ENCODE data around the gene LSP1.

Gene LSP1

DNA sequence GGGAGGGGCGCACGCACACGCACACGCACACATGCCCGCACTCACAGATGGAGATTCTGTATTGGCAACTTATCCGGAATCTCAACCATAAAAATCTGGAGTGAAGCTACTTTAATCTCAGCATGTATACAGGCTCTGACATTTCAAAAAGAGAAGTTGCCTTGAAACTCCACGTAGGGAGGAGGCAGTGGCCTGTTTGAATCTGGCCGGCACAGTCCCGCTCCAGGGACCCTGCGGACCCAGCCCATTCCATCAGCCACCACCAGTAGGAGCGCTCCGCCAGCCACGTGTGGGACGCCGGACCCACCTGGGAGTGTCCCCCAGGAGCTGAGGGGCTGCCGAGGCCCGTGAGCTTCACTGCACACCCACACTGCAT is 20.0 kb upstream of the LSP1 start:
- DNase-seq (ENCODE audit: low read depth, low spot score): no peak
- TF ChIP-seq, protein P1, sequence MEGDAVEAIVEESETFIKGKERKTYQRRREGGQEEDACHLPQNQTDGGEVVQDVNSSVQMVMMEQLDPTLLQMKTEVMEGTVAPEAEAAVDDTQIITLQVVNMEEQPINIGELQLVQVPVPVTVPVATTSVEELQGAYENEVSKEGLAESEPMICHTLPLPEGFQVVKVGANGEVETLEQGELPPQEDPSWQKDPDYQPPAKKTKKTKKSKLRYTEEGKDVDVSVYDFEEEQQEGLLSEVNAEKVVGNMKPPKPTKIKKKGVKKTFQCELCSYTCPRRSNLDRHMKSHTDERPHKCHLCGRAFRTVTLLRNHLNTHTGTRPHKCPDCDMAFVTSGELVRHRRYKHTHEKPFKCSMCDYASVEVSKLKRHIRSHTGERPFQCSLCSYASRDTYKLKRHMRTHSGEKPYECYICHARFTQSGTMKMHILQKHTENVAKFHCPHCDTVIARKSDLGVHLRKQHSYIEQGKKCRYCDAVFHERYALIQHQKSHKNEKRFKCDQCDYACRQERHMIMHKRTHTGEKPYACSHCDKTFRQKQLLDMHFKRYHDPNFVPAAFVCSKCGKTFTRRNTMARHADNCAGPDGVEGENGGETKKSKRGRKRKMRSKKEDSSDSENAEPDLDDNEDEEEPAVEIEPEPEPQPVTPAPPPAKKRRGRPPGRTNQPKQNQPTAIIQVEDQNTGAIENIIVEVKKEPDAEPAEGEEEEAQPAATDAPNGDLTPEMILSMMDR (IDR thresholded peaks at IDR 0.05; ENCODE audit: low read depth, low read length): no peak
- H3K4me3 ChIP-seq (ENCODE audit: low read depth, low read length): no peak overlapping the region
- in situ Hi-C loops (cut with HindIII; ENCODE audit: low sequenced_read_pairs): no loop called here

DNA sequence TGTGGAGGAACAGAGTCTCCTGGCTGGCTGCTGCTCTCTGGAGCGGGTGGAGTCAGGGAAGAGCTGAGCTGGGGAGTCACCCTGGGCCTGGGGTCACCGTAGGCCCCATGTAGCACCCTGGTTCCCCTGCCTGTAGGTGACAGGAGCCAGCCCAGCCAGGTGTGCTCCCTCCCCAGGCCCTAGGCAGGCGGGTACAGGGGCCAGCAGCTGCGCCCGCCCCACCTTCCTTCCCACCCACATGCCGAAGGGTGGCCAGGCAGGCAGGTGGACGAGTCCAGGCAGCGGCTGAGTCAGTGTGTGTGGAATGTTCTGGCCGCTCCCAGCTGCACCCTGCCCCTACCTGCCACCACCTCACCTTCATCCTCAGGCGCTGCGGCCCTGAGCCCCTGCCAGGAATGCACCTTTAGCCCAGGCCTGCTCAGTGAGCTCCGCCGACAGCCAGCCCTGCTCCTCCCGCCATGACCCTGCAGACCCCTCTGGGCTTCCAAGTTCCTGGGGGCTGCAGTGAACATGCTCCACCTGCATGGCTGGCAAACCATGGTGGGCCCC is 18.7 kb upstream of the LSP1 start:
- no peak for DNase-seq (ENCODE audit: low read depth, low spot score)

DNA sequence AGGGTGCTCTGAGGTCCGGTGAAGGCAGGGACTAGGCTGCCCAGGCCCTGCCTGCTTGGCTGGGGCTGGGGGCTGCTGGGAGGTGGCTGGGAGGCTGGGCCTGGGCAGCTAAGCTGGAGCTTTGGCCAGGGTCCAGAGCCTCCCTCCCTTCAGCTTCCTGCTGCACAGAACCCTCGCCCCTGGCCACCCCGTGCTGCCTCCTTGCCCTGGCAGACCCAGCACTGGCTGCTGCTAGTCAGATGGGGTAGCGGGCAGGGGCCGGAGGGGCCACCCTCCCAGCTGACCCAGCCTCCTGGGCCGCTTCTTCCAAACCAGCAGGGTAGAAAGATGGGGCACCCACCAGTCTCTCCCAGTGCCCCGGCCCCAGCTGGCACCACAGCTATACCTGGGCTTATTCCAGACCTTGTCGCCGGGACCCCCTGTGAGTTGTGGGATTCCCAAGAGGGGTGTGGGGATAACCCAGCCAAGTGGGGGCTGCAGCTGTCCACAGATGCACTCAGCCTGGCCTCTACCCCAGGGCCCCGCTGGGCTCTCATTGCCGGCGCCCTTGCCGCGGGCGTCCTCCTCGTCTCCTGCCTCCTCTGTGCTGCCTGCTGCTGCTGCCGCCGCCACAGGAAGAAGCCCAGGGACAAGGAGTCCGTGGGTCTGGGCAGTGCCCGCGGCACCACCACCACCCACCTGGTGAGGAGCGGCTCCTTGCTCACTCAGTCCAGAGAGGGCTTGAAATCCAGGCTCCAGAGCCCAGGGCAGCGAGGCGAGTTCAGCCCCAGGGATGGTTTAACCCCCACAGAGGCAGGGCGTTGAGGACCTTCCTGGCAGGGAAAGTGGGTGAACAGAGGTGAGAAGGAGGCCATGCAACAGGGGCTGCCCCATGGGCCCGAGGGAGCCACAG is 17.9 kb upstream of the LSP1 start, which contains the start of gene SYT8:
Gene SYT8, plus strand, starts transcription at position 212 of the 892 bp plus-strand sequence. Its CDS starts 116 bp downstream, at position 328.
- no peak within 1 kb of the TSS for H3K4me3 ChIP-seq (ENCODE audit: low read depth, low read length)
- in situ Hi-C loops (cut with HindIII; ENCODE audit: low sequenced_read_pairs): no loop called here
- no peak for DNase-seq (ENCODE audit: low read depth, low spot score)
- TF ChIP-seq, protein P1 (IDR thresholded peaks at IDR 0.05; ENCODE audit: low read depth, low read length): no peak

More for the DNA sequence above, 18.7 kb upstream of the LSP1 start:
- TF ChIP-seq, protein P1 (IDR thresholded peaks at IDR 0.05; ENCODE audit: low read depth, low read length): no peak
- in situ Hi-C loops (cut with HindIII; ENCODE audit: low sequenced_read_pairs): no loop called here
- H3K4me3 ChIP-seq (ENCODE audit: low read depth, low read length): no peak overlapping the region

DNA sequence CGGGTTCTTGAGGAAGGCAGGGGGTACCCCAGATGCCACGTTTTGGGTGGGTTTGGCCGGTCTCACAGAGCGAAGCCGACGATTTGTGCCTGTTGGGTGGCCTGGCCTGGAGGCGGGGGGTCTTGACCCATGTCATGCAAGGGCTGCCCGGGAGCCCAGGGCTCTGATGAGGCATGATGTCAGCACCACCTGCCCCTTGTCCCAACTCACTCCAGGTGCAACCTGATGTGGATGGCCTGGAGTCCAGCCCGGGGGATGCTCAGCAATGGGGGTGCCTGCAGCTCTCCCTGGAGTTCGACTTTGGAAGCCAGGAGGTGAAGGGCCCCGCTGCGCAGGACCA is 17.2 kb upstream of the LSP1 start:
- in situ Hi-C loops (cut with HindIII; ENCODE audit: low sequenced_read_pairs): no loop called here
- H3K4me3 ChIP-seq (ENCODE audit: low read depth, low read length): no peak overlapping the region
- no peak for DNase-seq (ENCODE audit: low read depth, low spot score)
- TF ChIP-seq, protein P1 (IDR thresholded peaks at IDR 0.05; ENCODE audit: low read depth, low read length): no peak

DNA sequence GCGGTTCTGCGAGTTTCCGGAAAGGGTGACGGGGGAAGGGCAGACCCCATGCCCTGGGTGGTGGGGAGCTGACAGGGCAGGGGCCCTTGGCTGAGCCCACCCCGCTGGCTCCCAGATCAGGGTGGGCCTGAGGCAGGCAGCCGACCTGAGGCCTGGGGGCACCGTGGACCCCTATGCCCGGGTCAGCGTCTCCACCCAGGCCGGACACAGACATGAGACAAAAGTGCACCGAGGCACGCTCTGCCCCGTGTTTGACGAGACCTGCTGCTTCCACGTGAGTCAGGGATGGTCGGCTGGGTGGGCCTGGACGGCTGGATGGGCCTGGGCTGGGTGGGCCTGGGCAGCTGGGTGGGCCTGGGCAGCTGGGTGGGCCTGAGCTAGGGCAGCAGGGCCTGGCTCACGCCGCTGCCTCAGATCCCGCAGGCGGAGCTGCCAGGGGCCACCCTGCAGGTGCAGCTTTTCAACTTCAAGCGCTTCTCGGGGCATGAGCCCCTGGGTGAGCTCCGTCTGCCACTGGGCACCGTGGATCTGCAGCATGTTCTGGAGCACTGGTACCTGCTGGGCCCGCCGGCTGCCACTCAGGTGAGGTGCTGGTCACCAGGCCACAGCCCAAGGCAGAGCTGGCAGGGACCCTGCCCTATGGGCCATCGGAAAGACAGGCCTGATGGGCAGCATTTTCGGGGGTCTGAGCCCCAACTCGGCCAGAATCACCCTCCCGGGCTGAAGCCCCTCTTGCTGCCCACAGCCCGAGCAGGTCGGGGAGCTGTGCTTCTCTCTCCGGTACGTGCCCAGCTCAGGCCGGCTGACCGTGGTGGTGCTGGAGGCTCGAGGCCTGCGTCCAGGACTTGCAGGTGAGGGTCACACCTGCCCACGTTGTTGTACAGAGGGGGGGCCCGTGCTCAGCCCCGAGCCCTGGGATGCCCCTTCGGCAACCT is 16.6 kb upstream of the LSP1 start:
- TF ChIP-seq, protein P1 (IDR thresholded peaks at IDR 0.05; ENCODE audit: low read depth, low read length): no peak
- no peak for DNase-seq (ENCODE audit: low read depth, low spot score)
- no peak overlapping the region for H3K4me3 ChIP-seq (ENCODE audit: low read depth, low read length)
- in situ Hi-C loops (cut with HindIII; ENCODE audit: low sequenced_read_pairs): no loop called here

Data from astrocyte of the spinal cord (primary cell).